ENCODE results near the gene P4HTM.
A peak's percentile ranks its signal among the peaks of the same experiment; 100 is the strongest.
"Not testable (repeated sequence)": the region's sequence is repeated elsewhere in the genome, so short reads cannot be mapped to it uniquely, and the experiment has no call there.

Gene P4HTM

DNA sequence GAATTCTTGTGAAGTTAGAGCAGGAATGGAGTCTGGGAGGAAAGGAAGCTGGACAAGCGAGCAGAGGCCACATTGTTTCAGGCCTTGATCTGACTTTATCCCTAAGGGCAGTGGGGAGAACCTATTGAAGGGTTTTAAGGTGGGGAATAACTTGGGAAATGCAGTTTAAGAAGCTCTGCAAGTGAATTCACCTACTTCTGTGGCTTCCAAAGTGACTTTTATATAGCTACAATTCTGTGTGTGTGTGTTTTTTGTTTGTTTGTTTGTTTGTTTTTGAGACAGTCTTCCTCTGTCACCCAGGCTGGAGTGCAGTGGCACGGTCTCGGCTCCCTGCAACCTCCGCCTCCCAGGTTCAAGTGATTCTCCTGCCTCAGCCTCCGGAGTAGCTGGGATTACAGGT lies 18.6 kb downstream of the P4HTM start:
- not testable (repeated sequence) for H3K9me3 Mint-ChIP-seq; H3K27me3 Mint-ChIP-seq (ENCODE audit: low read depth); DNase-seq (ENCODE audit: low spot score)
- Mint-ChIP-seq H3K27ac (peak overlapping the region; percentile 99), H3K4me3 (peak overlapping the region; percentile 98), H3K4me1 (ENCODE audit: low read depth) (peaks cover 17% of the 10 kb centered on the region), H3K36me3 (ENCODE audit: low read depth) (peaks cover 13% of the 10 kb centered on the region)

DNA sequence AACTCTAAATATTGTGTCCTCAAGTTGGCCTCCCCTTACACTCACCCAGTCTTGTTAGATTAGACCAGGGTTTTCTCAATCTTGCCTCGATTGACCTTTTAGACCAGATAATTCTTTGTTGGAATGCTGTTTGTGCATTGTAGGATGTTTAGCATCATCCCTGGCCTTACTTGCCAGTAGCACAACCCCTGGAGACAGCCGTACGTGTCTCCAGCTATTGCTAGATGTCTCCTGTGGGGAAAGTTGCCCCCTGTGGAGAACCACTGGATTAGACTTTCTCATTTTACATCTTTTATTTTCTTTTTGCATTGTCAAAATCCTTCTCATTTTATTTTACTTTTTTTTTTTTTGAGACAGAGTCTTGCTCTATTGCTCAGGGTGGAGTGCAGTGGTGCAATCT lies 19.4 kb downstream of the P4HTM start:
- peak overlapping the region; percentile 39 for H3K4me3 Mint-ChIP-seq

DNA sequence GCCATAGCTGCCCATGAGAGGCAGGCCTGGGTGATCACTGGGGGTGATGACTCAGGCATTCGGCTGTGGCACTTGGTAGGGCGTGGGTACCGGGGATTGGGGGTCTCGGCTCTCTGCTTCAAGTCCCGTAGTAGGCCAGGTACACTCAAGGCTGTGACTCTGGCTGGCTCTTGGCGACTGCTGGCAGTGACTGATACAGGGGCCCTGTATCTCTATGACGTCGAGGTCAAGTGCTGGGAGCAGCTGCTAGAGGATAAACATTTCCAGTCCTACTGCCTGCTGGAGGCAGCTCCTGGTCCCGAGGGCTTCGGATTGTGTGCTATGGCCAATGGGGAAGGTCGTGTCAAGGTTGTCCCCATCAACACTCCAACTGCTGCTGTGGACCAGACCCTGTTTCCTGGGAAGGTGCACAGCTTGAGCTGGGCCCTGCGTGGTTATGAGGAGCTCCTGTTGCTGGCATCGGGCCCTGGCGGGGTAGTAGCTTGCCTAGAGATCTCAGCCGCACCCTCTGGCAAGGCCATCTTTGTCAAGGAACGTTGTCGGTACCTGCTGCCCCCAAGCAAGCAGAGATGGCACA lies 22.5 kb downstream of the P4HTM start:
- Mint-ChIP-seq H3K9me3 (no peaks in the 10 kb centered on the region), H3K27ac (no peak overlapping the region), H3K4me1 (ENCODE audit: low read depth) (peaks cover 15% of the 10 kb centered on the region), H3K36me3 (ENCODE audit: low read depth) (peaks cover 28% of the 10 kb centered on the region), H3K4me3 (no peak overlapping the region), H3K27me3 (ENCODE audit: low read depth) (no peaks in the 10 kb centered on the region)
- DNase-seq (ENCODE audit: low spot score), result no peak

More for the DNA sequence above, 19.4 kb downstream of the P4HTM start:
- H3K27me3 Mint-ChIP-seq (ENCODE audit: low read depth), result no peaks in the 10 kb centered on the region
- peak overlapping the region; percentile 56 for H3K27ac Mint-ChIP-seq
- no peaks in the 10 kb centered on the region for H3K9me3 Mint-ChIP-seq
- peaks cover 17% of the 10 kb centered on the region for H3K4me1 Mint-ChIP-seq (ENCODE audit: low read depth)
- H3K36me3 Mint-ChIP-seq (ENCODE audit: low read depth), result peaks cover 17% of the 10 kb centered on the region
- DNase-seq (ENCODE audit: low spot score), result no peak

DNA sequence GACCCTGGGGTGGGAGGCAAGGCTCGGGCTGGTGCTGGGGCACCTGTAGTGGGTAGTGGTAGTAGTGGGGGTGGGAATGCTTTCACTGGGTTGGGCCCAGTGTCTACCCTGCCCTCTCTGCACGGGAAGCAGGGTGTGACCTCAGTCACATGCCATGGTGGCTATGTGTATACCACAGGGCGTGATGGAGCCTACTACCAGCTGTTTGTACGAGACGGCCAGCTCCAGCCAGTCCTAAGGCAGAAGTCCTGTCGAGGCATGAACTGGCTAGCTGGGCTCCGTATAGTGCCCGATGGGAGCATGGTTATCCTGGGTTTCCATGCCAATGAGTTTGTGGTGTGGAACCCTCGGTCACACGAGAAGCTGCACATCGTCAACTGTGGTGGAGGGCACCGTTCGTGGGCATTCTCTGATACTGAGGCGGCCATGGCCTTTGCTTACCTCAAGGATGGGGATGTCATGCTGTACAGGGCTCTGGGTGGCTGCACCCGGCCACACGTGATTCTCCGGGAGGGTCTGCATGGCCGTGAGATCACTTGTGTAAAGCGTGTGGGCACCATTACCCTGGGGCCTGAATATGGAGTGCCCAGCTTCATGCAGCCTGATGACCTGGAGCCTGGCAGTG lies 23.2 kb downstream of the P4HTM start:
- no peak for DNase-seq (ENCODE audit: low spot score)
- H3K27ac Mint-ChIP-seq, result no peak overlapping the region
- no peak overlapping the region for H3K4me3 Mint-ChIP-seq
- H3K27me3 Mint-ChIP-seq (ENCODE audit: low read depth), result no peaks in the 10 kb centered on the region
- no peaks in the 10 kb centered on the region for H3K9me3 Mint-ChIP-seq
- H3K4me1 Mint-ChIP-seq (ENCODE audit: low read depth), result peaks cover 11% of the 10 kb centered on the region
- H3K36me3 Mint-ChIP-seq (ENCODE audit: low read depth), result peaks cover 24% of the 10 kb centered on the region

DNA sequence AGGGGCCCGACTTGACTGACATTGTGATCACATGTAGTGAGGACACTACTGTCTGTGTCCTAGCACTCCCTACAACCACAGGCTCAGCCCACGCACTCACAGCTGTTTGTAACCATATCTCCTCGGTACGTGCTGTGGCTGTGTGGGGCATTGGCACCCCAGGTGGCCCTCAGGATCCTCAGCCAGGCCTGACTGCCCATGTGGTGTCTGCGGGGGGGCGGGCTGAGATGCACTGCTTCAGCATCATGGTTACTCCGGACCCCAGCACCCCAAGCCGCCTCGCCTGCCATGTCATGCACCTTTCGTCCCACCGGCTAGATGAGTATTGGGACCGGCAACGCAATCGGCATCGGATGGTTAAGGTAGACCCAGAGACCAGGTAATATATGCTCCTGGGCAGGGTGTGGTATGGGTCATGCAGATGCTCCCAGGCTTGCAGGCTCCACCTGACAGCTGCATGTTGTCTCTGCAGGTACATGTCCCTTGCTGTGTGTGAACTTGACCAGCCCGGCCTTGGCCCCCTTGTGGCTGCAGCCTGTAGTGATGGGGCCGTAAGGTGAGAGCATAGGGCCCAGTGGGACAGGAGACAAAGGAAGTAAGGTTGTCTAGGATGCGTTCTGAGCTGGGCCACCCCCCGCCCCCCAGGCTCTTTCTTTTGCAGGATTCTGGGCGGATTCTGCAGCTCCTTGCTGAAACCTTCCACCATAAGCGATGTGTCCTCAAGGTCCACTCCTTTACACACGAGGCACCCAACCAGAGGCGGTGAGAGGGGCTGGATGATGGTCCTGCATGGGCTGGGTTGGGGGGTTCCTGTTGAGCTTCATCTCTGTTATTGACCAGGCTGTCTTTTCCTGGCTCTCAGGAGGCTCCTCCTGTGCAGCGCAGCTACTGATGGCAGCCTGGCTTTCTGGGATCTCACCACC lies 24.0 kb downstream of the P4HTM start:
- Mint-ChIP-seq H3K27ac (no peak overlapping the region), H3K4me3 (no peak overlapping the region), H3K36me3 (ENCODE audit: low read depth) (peaks cover 24% of the 10 kb centered on the region), H3K27me3 (ENCODE audit: low read depth) (no peaks in the 10 kb centered on the region), H3K4me1 (ENCODE audit: low read depth) (peaks cover 10% of the 10 kb centered on the region), H3K9me3 (no peaks in the 10 kb centered on the region)
- no peak for DNase-seq (ENCODE audit: low spot score)

DNA sequence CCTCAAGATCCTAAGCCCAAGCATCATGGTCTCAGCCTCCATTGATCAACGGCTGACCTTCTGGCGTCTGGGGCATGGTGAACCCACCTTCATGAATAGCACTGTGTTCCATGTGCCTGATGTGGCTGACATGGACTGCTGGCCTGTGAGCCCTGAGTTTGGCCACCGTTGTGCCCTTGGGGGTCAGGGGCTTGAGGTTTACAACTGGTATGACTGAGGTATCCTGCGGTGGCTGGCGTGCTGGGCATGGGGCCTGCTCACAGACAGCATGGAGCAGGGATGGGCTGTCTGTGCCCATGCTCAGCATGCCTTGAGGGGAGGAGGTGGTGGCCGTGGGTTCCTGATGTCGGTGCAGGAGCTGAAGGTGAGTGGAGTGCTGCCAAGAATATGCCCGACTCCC lies 25.0 kb downstream of the P4HTM start:
- H3K4me1 Mint-ChIP-seq (ENCODE audit: low read depth), result peaks cover 9% of the 10 kb centered on the region
- H3K27ac Mint-ChIP-seq, result no peak overlapping the region
- H3K27me3 Mint-ChIP-seq (ENCODE audit: low read depth), result no peaks in the 10 kb centered on the region
- H3K4me3 Mint-ChIP-seq, result peak overlapping the region; percentile 6
- no peaks in the 10 kb centered on the region for H3K9me3 Mint-ChIP-seq
- DNase-seq (ENCODE audit: low spot score), result no peak
- peaks cover 24% of the 10 kb centered on the region for H3K36me3 Mint-ChIP-seq (ENCODE audit: low read depth)

DNA sequence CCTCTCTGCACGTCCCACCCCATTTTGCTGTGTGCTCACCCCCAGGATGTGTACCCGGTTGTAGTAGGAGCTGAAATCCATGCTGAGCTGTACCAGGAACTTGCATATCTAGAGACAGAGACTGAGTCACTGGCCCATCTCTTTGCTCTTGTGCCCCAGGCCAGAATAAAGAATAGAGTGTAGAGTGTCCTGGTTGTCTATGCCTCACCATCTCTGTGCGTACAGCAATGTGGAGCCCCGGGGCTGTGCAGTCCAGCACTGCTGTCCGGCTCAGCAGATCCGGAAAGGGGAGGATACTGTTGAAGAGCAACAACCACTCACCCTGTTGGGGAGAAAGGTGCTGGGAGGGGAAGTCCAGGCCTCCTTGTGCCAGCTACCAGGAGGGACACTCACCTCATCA lies 25.7 kb downstream of the P4HTM start:
- DNase-seq (ENCODE audit: low spot score), result no peak
- Mint-ChIP-seq H3K4me3 (peak overlapping the region; percentile 51), H3K4me1 (ENCODE audit: low read depth) (peaks cover 10% of the 10 kb centered on the region), H3K36me3 (ENCODE audit: low read depth) (peaks cover 27% of the 10 kb centered on the region), H3K9me3 (no peaks in the 10 kb centered on the region), H3K27me3 (ENCODE audit: low read depth) (no peaks in the 10 kb centered on the region), H3K27ac (peak overlapping the region; percentile 45)

DNA sequence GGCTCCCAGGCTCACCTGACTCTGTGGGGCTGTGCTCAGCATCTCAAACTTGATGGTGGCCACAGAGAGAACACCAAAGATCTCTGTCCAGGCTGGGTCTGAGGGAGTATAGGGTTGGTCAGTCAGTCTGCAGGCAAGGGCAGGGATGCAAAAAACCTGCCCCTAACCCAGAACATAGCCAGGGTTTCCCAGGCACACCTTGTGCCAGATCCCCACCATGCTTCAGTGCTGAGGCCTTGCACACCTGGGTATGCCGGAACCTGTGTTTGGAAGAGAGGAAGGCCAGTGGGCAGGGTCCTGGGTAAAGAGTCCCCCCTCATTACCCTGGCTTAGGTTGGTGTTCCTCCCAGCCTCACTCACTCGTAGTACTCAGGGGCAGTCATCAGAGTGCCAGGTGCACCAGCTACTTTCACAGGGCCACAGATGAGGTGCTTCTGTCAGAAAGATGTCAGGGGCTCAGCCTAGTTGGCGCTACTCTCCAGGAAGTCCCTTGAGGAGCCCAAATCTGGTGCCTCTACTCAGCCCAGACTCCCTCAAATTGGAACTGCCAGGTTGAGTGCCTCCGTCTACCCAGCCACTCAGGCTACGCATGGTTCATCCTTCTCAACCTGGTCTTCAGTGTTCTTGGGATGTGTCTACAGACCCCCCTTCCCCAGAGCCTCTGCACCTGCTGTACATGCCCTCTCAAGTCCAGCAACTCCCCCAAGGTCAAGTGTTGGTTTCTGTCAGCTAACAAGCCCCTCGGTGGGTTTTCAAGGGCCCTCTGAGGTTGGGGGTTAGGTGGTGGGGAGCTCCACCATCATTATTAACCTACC lies 26.6 kb downstream of the P4HTM start:
- no peak for DNase-seq (ENCODE audit: low spot score)
- peaks cover 10% of the 10 kb centered on the region for H3K4me1 Mint-ChIP-seq (ENCODE audit: low read depth)
- H3K4me3 Mint-ChIP-seq, result peak overlapping the region; percentile 95
- peak overlapping the region; percentile 76 for H3K27ac Mint-ChIP-seq
- peaks cover 30% of the 10 kb centered on the region for H3K36me3 Mint-ChIP-seq (ENCODE audit: low read depth)
- H3K27me3 Mint-ChIP-seq (ENCODE audit: low read depth), result no peaks in the 10 kb centered on the region
- no peaks in the 10 kb centered on the region for H3K9me3 Mint-ChIP-seq

DNA sequence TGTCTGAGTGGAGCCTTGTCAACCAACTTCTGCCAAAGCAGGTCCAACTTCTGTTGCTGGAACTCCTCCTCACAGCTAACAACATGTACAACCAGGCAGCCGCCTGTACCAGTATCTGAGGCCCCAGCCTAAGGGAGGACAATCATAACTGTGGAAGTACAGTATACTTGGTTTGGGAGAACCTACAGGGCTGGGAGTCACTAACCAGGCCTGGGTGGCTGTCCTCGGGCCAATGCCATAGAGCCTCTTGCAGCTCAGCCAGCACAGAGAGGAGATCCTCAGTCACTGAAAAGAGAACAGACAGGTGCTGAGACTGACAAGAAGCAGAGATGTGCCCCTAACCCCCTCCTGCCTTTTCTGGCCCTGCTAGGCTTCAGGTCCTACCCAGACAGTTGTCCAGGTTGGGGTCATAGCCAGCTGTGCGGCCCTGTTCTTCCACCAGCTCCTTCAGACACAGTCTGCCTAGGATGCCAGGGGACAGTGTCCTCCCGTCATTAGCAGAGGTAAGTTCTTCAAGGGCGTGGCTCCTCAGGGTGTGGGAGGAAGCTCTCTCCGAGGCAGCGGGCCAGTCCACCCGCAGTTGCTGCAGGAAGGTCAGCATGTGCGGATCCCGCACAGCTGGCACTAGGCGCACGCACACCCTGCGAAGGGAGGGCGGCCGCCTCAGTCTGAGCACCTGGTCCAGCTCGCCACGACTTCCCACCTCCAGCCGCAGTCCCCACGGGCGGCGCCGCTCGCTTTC lies 27.4 kb downstream of the P4HTM start:
- Mint-ChIP-seq H3K27ac (peak overlapping the region; percentile 76), H3K9me3 (no peaks in the 10 kb centered on the region), H3K36me3 (ENCODE audit: low read depth) (peaks cover 27% of the 10 kb centered on the region), H3K4me3 (peak overlapping the region; percentile 95), H3K4me1 (ENCODE audit: low read depth) (peaks cover 10% of the 10 kb centered on the region), H3K27me3 (ENCODE audit: low read depth) (no peaks in the 10 kb centered on the region)
- no peak for DNase-seq (ENCODE audit: low spot score)

DNA sequence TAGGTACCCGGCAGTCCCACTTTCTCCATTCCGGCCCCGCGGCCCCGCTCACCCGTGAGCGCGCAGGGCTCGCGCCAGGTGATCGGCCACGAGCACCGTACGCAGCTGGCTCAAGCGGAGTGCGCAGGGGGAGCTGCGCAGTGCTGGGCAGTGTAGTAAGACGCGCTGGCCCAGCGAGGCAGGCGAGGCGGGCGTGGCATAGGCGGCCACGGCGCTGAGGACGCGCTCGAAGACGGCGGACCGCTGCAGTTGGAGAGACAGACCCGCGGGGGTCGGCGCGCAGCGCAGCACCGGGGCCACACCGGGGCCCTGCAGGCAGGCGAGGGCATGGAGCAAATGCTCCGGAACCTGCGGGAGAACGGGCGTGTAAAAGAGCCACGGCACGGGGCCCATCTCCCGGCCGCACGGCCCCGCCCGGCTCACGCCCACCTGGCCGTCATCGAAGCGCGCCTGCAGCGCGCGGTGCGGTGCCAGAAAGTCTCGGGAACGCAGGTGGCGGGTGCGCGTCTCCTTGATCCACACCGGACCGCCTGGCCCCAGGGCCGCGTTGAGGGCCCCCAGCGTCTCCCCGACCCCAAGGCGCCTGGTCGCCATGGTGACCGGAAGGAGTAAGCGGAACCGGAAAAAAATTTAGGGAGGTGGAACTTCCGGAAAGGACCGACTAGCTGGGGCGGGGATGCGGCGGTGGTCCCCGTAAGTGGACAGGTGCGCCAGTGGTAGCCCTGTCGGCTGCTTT lies 28.1 kb downstream of the P4HTM start, which contains the start of gene DALRD3:
Gene DALRD3 (minus strand): TSS at position 610 of the 736 bp plus-strand sequence. CDS start 16 bp downstream, at position 594.
- peaks cover 34% of the 10 kb centered on the region for H3K36me3 Mint-ChIP-seq (ENCODE audit: low read depth)
- peaks cover 14% of the 10 kb centered on the region for H3K4me1 Mint-ChIP-seq (ENCODE audit: low read depth)
- no peaks in the 10 kb centered on the region for H3K9me3 Mint-ChIP-seq
- H3K27ac Mint-ChIP-seq, result peak within 1 kb of the TSS; percentile 92
- H3K27me3 Mint-ChIP-seq (ENCODE audit: low read depth), result no peaks in the 10 kb centered on the region
- peak; percentile 74 for DNase-seq (ENCODE audit: low spot score)
- H3K4me3 Mint-ChIP-seq, result peak within 1 kb of the TSS; percentile 95

DNA sequence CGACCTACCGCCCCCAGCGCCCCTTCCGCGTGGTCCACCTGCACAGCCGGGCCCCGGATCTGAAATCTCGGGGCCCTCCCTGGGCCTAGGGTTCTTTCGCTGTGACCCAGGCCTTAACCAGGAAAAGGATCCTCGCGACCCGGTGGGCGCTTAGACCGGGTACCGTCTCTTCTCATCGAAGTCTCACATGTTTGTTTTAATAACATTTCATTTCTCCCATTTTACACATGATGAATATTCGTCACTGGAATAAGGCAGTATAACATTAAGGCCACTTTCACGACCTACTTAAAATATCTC lies 28.6 kb downstream of the P4HTM start:
- no peaks in the 10 kb centered on the region for H3K27me3 Mint-ChIP-seq (ENCODE audit: low read depth)
- H3K36me3 Mint-ChIP-seq (ENCODE audit: low read depth), result peaks cover 38% of the 10 kb centered on the region
- peak overlapping the region; percentile 95 for H3K4me3 Mint-ChIP-seq
- H3K9me3 Mint-ChIP-seq, result no peaks in the 10 kb centered on the region
- H3K4me1 Mint-ChIP-seq (ENCODE audit: low read depth), result peaks cover 16% of the 10 kb centered on the region
- H3K27ac Mint-ChIP-seq, result peak overlapping the region; percentile 92
- no peak for DNase-seq (ENCODE audit: low spot score)

DNA sequence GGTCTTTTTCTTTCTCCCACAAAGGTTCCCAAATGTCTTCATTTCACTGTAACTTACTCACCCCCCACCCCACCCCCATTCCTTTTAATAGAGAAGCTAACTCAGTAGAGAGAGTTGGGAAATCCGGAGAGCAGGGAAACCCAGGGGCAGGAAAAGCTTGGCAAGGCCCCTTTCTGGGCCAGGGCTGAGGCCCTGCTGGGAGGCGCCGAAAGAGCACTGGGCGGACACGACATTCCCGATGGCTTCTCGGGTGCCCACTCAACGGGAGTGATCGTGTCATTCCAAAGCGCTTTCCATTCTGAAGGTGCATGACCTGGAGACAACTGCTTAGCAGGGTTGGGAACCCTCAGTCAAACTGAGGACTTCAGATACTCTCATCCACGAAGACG lies 29.9 kb downstream of the P4HTM start:
- Mint-ChIP-seq H3K4me1 (ENCODE audit: low read depth) (peaks cover 23% of the 10 kb centered on the region), H3K36me3 (ENCODE audit: low read depth) (peaks cover 43% of the 10 kb centered on the region)

More for the DNA sequence above, 29.9 kb downstream of the P4HTM start:
- H3K4me3 Mint-ChIP-seq, result peak overlapping the region; percentile 95
- DNase-seq (ENCODE audit: low spot score), result no peak
- peak overlapping the region; percentile 90 for H3K27ac Mint-ChIP-seq
- H3K27me3 Mint-ChIP-seq (ENCODE audit: low read depth), result no peaks in the 10 kb centered on the region
- H3K9me3 Mint-ChIP-seq, result no peaks in the 10 kb centered on the region

All from T-helper 2 cell treated with Interferon-gamma antibody and Interleukin-4, amounts not matched to agents 5 μg/mL and 100 μg/mL, for 36 hours (primary cell).